ENCODE results near the gene UBE2E2. TPM values are rescaled to one million over a fixed set of nuclear protein-coding genes. Genes with fewer than 3 reads are reported as not detected.

Gene UBE2E2
- total RNA-seq, 1 donor from 2014 or later = 32.5 TPM

DNA sequence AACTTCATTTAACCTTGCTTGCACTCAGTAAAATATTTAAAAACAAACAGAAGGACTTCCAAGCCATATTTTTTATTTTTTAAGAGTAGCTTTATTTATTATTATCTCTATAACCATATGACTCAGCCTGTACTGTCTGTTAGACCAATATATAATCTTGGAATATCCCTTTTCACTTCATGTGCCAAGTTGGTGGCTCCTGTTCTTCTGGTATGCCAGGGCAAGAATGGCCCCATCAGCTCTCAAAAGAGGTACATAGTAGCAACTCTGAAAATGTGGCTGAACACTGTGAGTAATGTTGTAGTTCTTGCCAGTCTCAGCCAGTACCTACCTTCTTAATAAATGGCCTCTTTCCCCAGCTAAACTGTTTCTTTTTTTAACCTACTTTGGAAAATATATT, 345.6 kb downstream of the UBE2E2 start:
- no peak overlapping the region for H3K27ac Mint-ChIP-seq
- no peak overlapping the region for H3K4me3 Mint-ChIP-seq (ENCODE audit: low read depth)
- H3K27me3 Mint-ChIP-seq = no peaks in the 10 kb centered on the region
- no peaks in the 10 kb centered on the region for H3K4me1 Mint-ChIP-seq (ENCODE audit: low read depth)
- DNase-seq (ENCODE audit: low spot score, unreplicated experiment) = no peak
- peaks cover 5% of the 10 kb centered on the region for H3K9me3 Mint-ChIP-seq (ENCODE audit: low read depth)
- TF ChIP-seq CTCF (IDR thresholded peaks at IDR 0.05; ENCODE audit: unreplicated experiment) = no peak
- H3K36me3 Mint-ChIP-seq (ENCODE audit: insufficient read depth) = no peaks in the 10 kb centered on the region

DNA sequence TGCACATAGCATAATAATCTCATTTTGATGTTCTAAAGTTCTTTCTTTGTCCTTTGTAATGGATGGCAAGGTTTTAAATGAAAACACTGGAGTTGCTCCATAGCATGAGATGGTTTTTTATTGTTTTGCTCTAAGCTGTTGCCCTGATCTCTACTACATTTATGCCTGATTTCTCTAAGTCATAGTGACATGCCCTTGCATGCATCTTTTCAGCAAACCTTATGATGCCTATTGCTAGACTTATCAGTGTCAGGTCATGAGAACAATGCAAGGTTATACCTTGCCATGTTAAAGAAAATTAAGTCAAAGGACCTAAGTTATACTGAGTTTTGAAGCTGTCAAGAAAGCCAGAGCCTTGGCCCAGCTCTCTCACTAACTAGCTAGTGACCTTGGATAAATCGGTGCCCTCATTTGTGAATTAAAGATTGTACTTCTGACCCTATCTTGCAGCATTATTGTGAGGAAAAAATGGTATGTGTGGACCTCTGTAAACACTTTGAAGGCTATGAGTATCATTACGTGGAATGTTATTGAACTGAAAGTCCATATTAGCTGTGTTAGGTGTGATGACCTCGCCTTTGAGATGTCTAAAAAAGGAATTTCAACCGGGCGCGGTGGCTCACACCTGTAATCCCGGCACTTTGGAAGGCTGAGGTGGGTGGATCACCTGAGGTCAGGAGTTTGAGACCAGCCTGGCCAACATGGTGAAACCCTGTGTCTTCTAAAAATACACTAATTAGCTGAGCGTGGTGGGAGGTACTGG, 346.2 kb downstream of the UBE2E2 start:
- no peak for DNase-seq (ENCODE audit: low spot score, unreplicated experiment)
- no peak overlapping the region for H3K27ac Mint-ChIP-seq
- no peak for TF ChIP-seq CTCF (IDR thresholded peaks at IDR 0.05; ENCODE audit: unreplicated experiment)
- no peaks in the 10 kb centered on the region for H3K36me3 Mint-ChIP-seq (ENCODE audit: insufficient read depth)
- no peaks in the 10 kb centered on the region for H3K27me3 Mint-ChIP-seq
- peaks cover 5% of the 10 kb centered on the region for H3K9me3 Mint-ChIP-seq (ENCODE audit: low read depth)
- H3K4me1 Mint-ChIP-seq (ENCODE audit: low read depth) = no peaks in the 10 kb centered on the region
- H3K4me3 Mint-ChIP-seq (ENCODE audit: low read depth) = no peak overlapping the region

GRCh38 chr3:23550402-23550801, 347.3 kb downstream of the UBE2E2 start:
- H3K4me3 Mint-ChIP-seq (ENCODE audit: low read depth) = no peak overlapping the region
- H3K4me1 Mint-ChIP-seq (ENCODE audit: low read depth) = no peaks in the 10 kb centered on the region
- no peaks in the 10 kb centered on the region for H3K36me3 Mint-ChIP-seq (ENCODE audit: insufficient read depth)
- H3K27ac Mint-ChIP-seq = no peak overlapping the region
- TF ChIP-seq CTCF (IDR thresholded peaks at IDR 0.05; ENCODE audit: unreplicated experiment) = no peak
- H3K27me3 Mint-ChIP-seq = no peaks in the 10 kb centered on the region
- peaks cover 3% of the 10 kb centered on the region for H3K9me3 Mint-ChIP-seq (ENCODE audit: low read depth)
- DNase-seq (ENCODE audit: low spot score, unreplicated experiment) = no peak

DNA sequence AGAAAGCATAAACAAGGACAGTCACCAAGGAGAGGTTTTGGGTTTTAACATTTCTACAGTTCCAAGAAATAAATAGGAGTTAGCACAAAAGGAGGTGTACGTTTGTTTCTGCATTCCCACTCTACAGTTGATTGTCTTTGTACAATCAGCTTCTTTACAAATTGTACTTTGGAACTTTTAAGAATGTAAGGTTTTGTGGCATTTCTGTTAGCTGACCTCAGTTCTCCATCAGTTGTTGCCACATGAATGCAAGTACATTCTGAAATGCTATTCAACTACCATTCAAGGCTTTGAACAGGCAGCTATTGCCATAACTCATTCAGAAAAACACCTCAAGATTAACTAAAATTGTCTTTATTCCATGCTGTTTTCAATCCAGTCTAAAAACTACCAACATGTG, 349.4 kb downstream of the UBE2E2 start:
- Mint-ChIP-seq H3K27ac (no peak overlapping the region), H3K4me3 (ENCODE audit: low read depth) (no peak overlapping the region), H3K4me1 (ENCODE audit: low read depth) (no peaks in the 10 kb centered on the region), H3K36me3 (ENCODE audit: insufficient read depth) (no peaks in the 10 kb centered on the region), H3K9me3 (ENCODE audit: low read depth) (peaks cover 3% of the 10 kb centered on the region), H3K27me3 (no peaks in the 10 kb centered on the region)
- no peak for TF ChIP-seq CTCF (IDR thresholded peaks at IDR 0.05; ENCODE audit: unreplicated experiment)
- DNase-seq (ENCODE audit: low spot score, unreplicated experiment) = no peak

DNA sequence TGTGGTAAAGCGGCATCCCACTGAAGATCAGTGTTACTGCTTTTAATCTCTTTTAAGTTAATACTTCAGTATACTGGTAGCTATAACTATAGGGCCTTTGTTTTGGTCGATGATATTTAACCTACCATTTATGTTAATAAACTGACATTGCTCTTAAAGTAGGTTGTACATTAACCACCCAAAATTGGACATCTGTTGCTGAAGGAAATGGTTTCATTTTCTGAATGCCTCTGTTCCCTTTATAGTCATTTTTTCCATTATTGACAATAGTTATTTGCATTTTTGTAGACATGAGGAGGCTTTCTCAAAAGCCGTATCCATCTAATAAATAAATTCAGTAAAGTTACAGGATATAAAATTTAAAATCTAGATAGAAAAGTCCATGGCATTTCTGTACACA, 350.2 kb downstream of the UBE2E2 start:
- no peak for DNase-seq (ENCODE audit: low spot score, unreplicated experiment)

More for the DNA sequence above, 350.2 kb downstream of the UBE2E2 start:
- Mint-ChIP-seq H3K27ac (no peak overlapping the region), H3K4me1 (ENCODE audit: low read depth) (peaks cover 6% of the 10 kb centered on the region), H3K36me3 (ENCODE audit: insufficient read depth) (no peaks in the 10 kb centered on the region), H3K9me3 (ENCODE audit: low read depth) (peaks cover 3% of the 10 kb centered on the region), H3K4me3 (ENCODE audit: low read depth) (no peak overlapping the region), H3K27me3 (no peaks in the 10 kb centered on the region)
- no peak for TF ChIP-seq CTCF (IDR thresholded peaks at IDR 0.05; ENCODE audit: unreplicated experiment)
